ENCODE data around the gene LCLAT1. TPM values are rescaled to one million over a fixed set of nuclear protein-coding genes. Genes with fewer than 3 reads are reported as not detected.

The LCLAT1 gene
- total RNA-seq, 6 donors from 2014 or later, result 7.0 to 21.9 (median 12.4) TPM

DNA sequence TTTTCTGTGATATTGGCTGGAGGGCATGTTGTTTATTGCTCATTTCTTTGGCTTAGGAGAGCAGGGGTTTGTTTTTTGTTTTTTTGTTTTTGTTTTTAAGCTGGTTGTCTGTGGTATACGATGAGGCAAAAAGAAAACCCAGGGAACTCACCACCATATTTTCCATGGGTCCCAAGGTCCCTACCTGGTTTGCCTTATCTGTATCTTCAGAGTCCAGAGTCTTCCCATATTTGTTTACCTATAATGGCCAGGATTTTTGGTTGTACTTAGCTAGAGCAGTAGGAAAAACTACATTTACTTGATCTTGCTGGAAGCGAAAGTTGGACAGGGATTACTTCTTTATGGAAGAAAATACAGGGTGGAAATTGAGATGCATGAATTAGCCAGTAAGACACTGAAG is 9.5 kb downstream of the LCLAT1 start:
- H3K4me3 ChIP-seq, result no peak overlapping the region
- H3K4me1 ChIP-seq, result peaks cover 0 to 4% (median 2%) of the 10 kb centered on the region in 4 donors
- 96% methylated on average over 2 of the region's 2 CpGs for WGBS, 2 donors
- no peak for TF ChIP-seq POLR2A (IDR thresholded peaks at IDR 0.05)
- TF ChIP-seq EP300 (IDR thresholded peaks at IDR 0.05), result no peak
- no peak for TF ChIP-seq POLR2AphosphoS5 (IDR thresholded peaks at IDR 0.05)
- no peak for ATAC-seq (ENCODE audit: low FRiP score in 2 of 2)
- H3K36me3 ChIP-seq, result no peaks in the 10 kb centered on the region
- no peak overlapping the region for H3K27ac ChIP-seq
- DNase-seq, result no peak
- H3K9me3 ChIP-seq, result no peaks in the 10 kb centered on the region
- no peaks in the 10 kb centered on the region for H3K27me3 ChIP-seq

GRCh38 chr2:30457296-30457695 is 10.2 kb downstream of the LCLAT1 start:
- ATAC-seq (ENCODE audit: low FRiP score in 2 of 2), result no peak
- Histone ChIP-seq H3K36me3 (no peaks in the 10 kb centered on the region), H3K27ac (no peak overlapping the region), H3K9me3 (no peaks in the 10 kb centered on the region), H3K27me3 (no peaks in the 10 kb centered on the region), H3K4me3 (no peak overlapping the region), H3K4me1 (peaks cover 0 to 4% (median 2%) of the 10 kb centered on the region in 4 donors)
- DNase-seq, result no peak
- TF ChIP-seq EP300 (IDR thresholded peaks at IDR 0.05), result no peak
- TF ChIP-seq POLR2AphosphoS5 (IDR thresholded peaks at IDR 0.05), result no peak
- TF ChIP-seq POLR2A (IDR thresholded peaks at IDR 0.05), result no peak
- no peak for TF ChIP-seq CTCF (IDR thresholded peaks at IDR 0.05)

DNA sequence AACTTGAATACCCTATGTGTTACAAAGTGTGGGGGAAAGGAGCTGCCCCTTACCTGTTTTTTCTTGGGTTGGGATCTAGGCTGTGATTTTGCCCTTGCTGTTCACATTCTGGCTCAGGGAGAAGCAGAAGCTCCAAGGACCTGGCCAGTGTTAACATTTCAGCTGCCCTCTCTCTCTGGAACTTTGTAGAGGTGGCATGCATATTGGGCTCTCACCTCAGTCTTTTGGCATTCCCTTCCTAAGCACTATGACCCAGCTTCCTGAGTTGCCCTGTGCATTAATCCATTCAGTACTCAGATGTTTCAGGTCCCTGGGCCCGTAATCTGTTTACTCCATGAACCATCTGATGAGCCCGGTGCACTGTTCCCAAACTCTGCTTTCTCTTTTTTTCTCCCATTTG is 12.1 kb downstream of the LCLAT1 start:
- WGBS, 2 donors, result 66 to 67% methylated on average over 2 of the region's 2 CpGs
- Histone ChIP-seq H3K27me3 (no peaks in the 10 kb centered on the region), H3K9me3 (no peaks in the 10 kb centered on the region), H3K4me1 (peaks cover 0 to 4% (median 2%) of the 10 kb centered on the region in 4 donors), H3K36me3 (no peaks in the 10 kb centered on the region), H3K27ac (no peak overlapping the region), H3K4me3 (no peak overlapping the region)
- TF ChIP-seq EP300 (IDR thresholded peaks at IDR 0.05) (no peak), CTCF (IDR thresholded peaks at IDR 0.05) (no peak), POLR2A (IDR thresholded peaks at IDR 0.05) (no peak)
- DNase-seq (no peak), ATAC-seq (ENCODE audit: low FRiP score in 2 of 2) (no peak)

- H3K9me3 ChIP-seq, result no peaks in the 10 kb centered on the region
- DNase-seq (no peak), ATAC-seq (ENCODE audit: low FRiP score in 2 of 2) (no peak)
- H3K27ac ChIP-seq, result no peak overlapping the region
- 95 to 96% methylated on average over 4 of the region's 4 CpGs for WGBS, 2 donors
- TF ChIP-seq EP300 (IDR thresholded peaks at IDR 0.05) (no peak), CTCF (IDR thresholded peaks at IDR 0.05) (no peak), POLR2AphosphoS5 (IDR thresholded peaks at IDR 0.05) (no peak), POLR2A (IDR thresholded peaks at IDR 0.05) (no peak)
- H3K36me3 ChIP-seq, result no peaks in the 10 kb centered on the region
- H3K4me1 ChIP-seq, result peaks cover 0 to 4% (median 0%) of the 10 kb centered on the region in 4 donors
- no peak overlapping the region for H3K4me3 ChIP-seq
- H3K27me3 ChIP-seq, result no peaks in the 10 kb centered on the region
These were observed 15.2 kb downstream of the LCLAT1 start for GRCh38 chr2:30462131-30462857.

GRCh38 chr2:30463535-30463934 is 16.5 kb downstream of the LCLAT1 start:
- Histone ChIP-seq H3K36me3 (no peaks in the 10 kb centered on the region), H3K27ac (no peak overlapping the region), H3K4me3 (no peak overlapping the region), H3K9me3 (peaks cover 0 to 4% (median 0%) of the 10 kb centered on the region in 4 donors), H3K27me3 (no peaks in the 10 kb centered on the region), H3K4me1 (peaks cover 0 to 4% (median 0%) of the 10 kb centered on the region in 4 donors)
- TF ChIP-seq POLR2A (IDR thresholded peaks at IDR 0.05) (no peak), CTCF (IDR thresholded peaks at IDR 0.05) (no peak), EP300 (IDR thresholded peaks at IDR 0.05) (no peak), POLR2AphosphoS5 (IDR thresholded peaks at IDR 0.05) (no peak)
- ATAC-seq (ENCODE audit: low FRiP score in 2 of 2), result no peak
- 45 to 48% methylated on average over 2 of the region's 2 CpGs for WGBS, 2 donors
- no peak for DNase-seq

All from upper lobe of left lung (tissue), 6 donors.